Liver (tissue), 9 donors: Measurements from ENCODE around the gene HCK. TPM values are rescaled to one million over a fixed set of nuclear protein-coding genes. Genes with fewer than 3 reads are reported as not detected.

Experiments
- DNase-seq: peaks from one replicate; pipeline ENCODE4 v3.0.0-alpha.2; 2017; ENCODE audit warnings: low spot score
- H3K27ac ChIP-seq, 2 donors: one replicate each; pipeline ENCODE4 v1.7.0; 2013; ENCODE audit warnings: inconsistent platforms in 2 of 2, low read length in 2 of 2, control low read depth in 1 of 2, low read depth in 1 of 2, mild to moderate bottlenecking in 1 of 2
- H3K27me3 ChIP-seq, 4 donors: one replicate each; pipeline versions ENCODE4 v1.6.1 to v1.7.0; 2013; ENCODE audit warnings: low read length in 3 of 4, inconsistent platforms in 1 of 4, mild to moderate bottlenecking in 1 of 4, moderate library complexity in 1 of 4; ENCODE audit not compliant: control insufficient read depth in 4 of 4, insufficient read depth in 4 of 4
- H3K36me3 ChIP-seq, 4 donors: one replicate each; pipeline versions ENCODE4 v1.6.1 to v1.7.0; 2013; ENCODE audit warnings: low read length in 3 of 4, mild to moderate bottlenecking in 3 of 4, low read depth in 1 of 4, moderate library complexity in 1 of 4; ENCODE audit not compliant: control insufficient read depth in 4 of 4, insufficient read depth in 3 of 4
- H3K4me1 ChIP-seq, 4 donors: one replicate each; pipeline versions ENCODE4 v1.6.1 to v1.7.0; 2013; ENCODE audit warnings: low read length in 3 of 4, mild to moderate bottlenecking in 3 of 4, moderate library complexity in 1 of 4; ENCODE audit not compliant: control insufficient read depth in 4 of 4, insufficient read depth in 4 of 4
- H3K4me3 ChIP-seq, 3 donors: one replicate each; pipeline versions ENCODE4 v1.6.1 to v1.7.0; 2013; ENCODE audit warnings: low read length in 3 of 3, control low read depth in 1 of 3, low read depth in 1 of 3, mild to moderate bottlenecking in 1 of 3
- H3K9ac ChIP-seq, 2 donors: one replicate each; pipeline ENCODE4 v1.7.0; 2013; ENCODE audit warnings: low read length in 2 of 2, mild to moderate bottlenecking in 2 of 2, moderate library complexity in 2 of 2, control low read depth in 1 of 2, low read depth in 1 of 2
- H3K9me3 ChIP-seq, 4 donors: one replicate each; pipeline versions ENCODE4 v1.6.1 to v1.7.0; 2013; ENCODE audit warnings: low read length in 3 of 4; ENCODE audit not compliant: control insufficient read depth in 4 of 4
- ATF3 ChIP-seq: IDR thresholded peaks from 2 replicates; pipeline ENCODE4 v1.6.1; 2016; ENCODE audit warnings: antibody characterized with exemption
- CTCF ChIP-seq: fragments of 150-350 bp; IDR thresholded peaks from 2 replicates; pipeline ENCODE4 v1.5.1; 2017; ENCODE audit warnings: improper control_type of control experiment, low read depth, low read length; ENCODE audit not compliant: missing input control
- EGR1 ChIP-seq, 2 donors: IDR thresholded peaks; 2 replicates each; pipeline ENCODE4 v1.6.1; 2016 to 2018; ENCODE audit warnings: antibody characterized with exemption in 2 of 2, low read depth in 2 of 2
- FOXA1 ChIP-seq: IDR thresholded peaks from 2 replicates; pipeline ENCODE4 v1.6.1; 2016; ENCODE audit warnings: antibody characterized with exemption
- FOXA2 ChIP-seq: IDR thresholded peaks from 2 replicates; pipeline ENCODE4 v1.6.1; 2016; ENCODE audit warnings: antibody characterized with exemption
- GABPA ChIP-seq, 2 donors: IDR thresholded peaks in 1 of 2; conservative IDR thresholded peaks in 1 of 2; 2 replicates each; pipeline ENCODE4 v1.6.1; 2016; ENCODE audit warnings: antibody characterized with exemption in 2 of 2, mild to moderate bottlenecking in 1 of 2, moderate library complexity in 1 of 2
- HNF4A ChIP-seq, 2 donors: conservative IDR thresholded peaks; 2 replicates each; pipeline ENCODE4 v1.6.1; 2016; ENCODE audit warnings: antibody characterized with exemption in 2 of 2, mild to moderate bottlenecking in 2 of 2
- HNF4G ChIP-seq: IDR thresholded peaks from 2 replicates; pipeline ENCODE4 v1.6.1; 2016; ENCODE audit warnings: antibody characterized with exemption
- JUND ChIP-seq, 2 donors: IDR thresholded peaks; 2 replicates each; pipeline ENCODE4 v1.6.1; 2016; ENCODE audit warnings: antibody characterized with exemption in 2 of 2
- MAX ChIP-seq: IDR thresholded peaks from 2 replicates; pipeline ENCODE4 v1.6.1; 2016; ENCODE audit warnings: antibody characterized with exemption
- NR2F2 ChIP-seq: IDR thresholded peaks from 2 replicates; pipeline ENCODE4 v1.6.1; 2016; ENCODE audit warnings: antibody characterized with exemption
- RAD21 ChIP-seq, 2 donors: IDR thresholded peaks; 2 replicates each; pipeline ENCODE4 v1.6.1; 2016; ENCODE audit warnings: antibody characterized with exemption in 2 of 2, mild to moderate bottlenecking in 2 of 2
- REST ChIP-seq: IDR thresholded peaks from 2 replicates; pipeline ENCODE4 v1.6.1; 2016; ENCODE audit warnings: antibody characterized with exemption, mild to moderate bottlenecking
- RXRA ChIP-seq, 2 donors: IDR thresholded peaks; 2 replicates each; pipeline ENCODE4 v1.6.1; 2017 to 2018; ENCODE audit warnings: antibody characterized with exemption in 2 of 2, mild to moderate bottlenecking in 1 of 2
- SP1 ChIP-seq: IDR thresholded peaks from 2 replicates; pipeline ENCODE4 v1.6.1; 2018; ENCODE audit warnings: antibody characterized with exemption, mild to moderate bottlenecking
- TAF1 ChIP-seq: conservative IDR thresholded peaks from 2 replicates; pipeline ENCODE4 v1.6.1; 2016; ENCODE audit warnings: antibody characterized with exemption, mild to moderate bottlenecking
- YY1 ChIP-seq: IDR thresholded peaks from 2 replicates; pipeline ENCODE4 v1.6.1; 2016; ENCODE audit warnings: antibody characterized with exemption, mild to moderate bottlenecking
- ZBTB33 ChIP-seq: IDR thresholded peaks from 2 replicates; pipeline ENCODE4 v1.6.1; 2016; ENCODE audit warnings: antibody characterized with exemption
- WGBS: extraction: QIAGEN DNeasy Blood & Tissue Kit; methylation state at CpG from one replicate; pipeline ENCODE4 v1.1.7; 2013; 5-methylcytosine and 5-hydroxymethylcytosine counted together
- polyA plus RNA-seq, 2 donors: library from polyadenylated mRNA; stranded (reverse) in 1 of 2; unstranded in 1 of 2; fragments of 200-250 nt in 1 of 2; fragments of >200 nt in 1 of 2; fragmentation: Nextera tagmentation in 1 of 2; extraction: Ambion mirVana in 1 of 2; gene quantifications; one replicate each; pipeline versions ENCODE4 v1.2.1 to v1.2.3, GENCODE V29; 2013 to 2015
- total RNA-seq, 2 donors: library from RNA; depleted of rRNA; stranded (reverse); fragments of >200 nt; gene quantifications; one replicate each; pipeline ENCODE4 v1.2.3, GENCODE V29; 2014
- donor health status: healthy.
- donor health status: healthy.
- donor health status: healthy.
- donor health status: healthy.
- donor health status: healthy.

HCK gene
- total and polyA plus RNA-seq, 4 donors = 1.8 to 20.6 (median 10.2) TPM

- no peaks in the 10 kb centered on the region for H3K27me3 ChIP-seq
- H3K36me3 ChIP-seq = peaks cover 0 to 4% (median 0%) of the 10 kb centered on the region in 4 donors
- no peaks in the 10 kb centered on the region for H3K9me3 ChIP-seq
- WGBS = 98% methylated on average over 5 of the region's 5 CpGs
- no peak overlapping the region for H3K9ac ChIP-seq
- peaks cover 0 to 9% (median 8%) of the 10 kb centered on the region in 4 donors for H3K4me1 ChIP-seq
- H3K27ac ChIP-seq = no peak overlapping the region
- no peak for TF ChIP-seq JUND (IDR thresholded peaks at IDR 0.05)
- TF ChIP-seq RXRA (IDR thresholded peaks at IDR 0.05) = no peak
- no peak for TF ChIP-seq NR2F2
- no peak for TF ChIP-seq GABPA (IDR thresholded peaks at IDR 0.05 in 1 of 2, conservative IDR thresholded peaks at IDR 0.05 in 1 of 2)
- no peak for TF ChIP-seq EGR1 (IDR thresholded peaks at IDR 0.05; ENCODE audit: low read depth in 2 of 2)
- no peak for TF ChIP-seq MAX
- TF ChIP-seq SP1 = no peak
- TF ChIP-seq HNF4A (conservative IDR thresholded peaks at IDR 0.05) = no peak
- TF ChIP-seq HNF4G = no peak
- no peak for TF ChIP-seq FOXA1
- TF ChIP-seq FOXA2 = no peak
- TF ChIP-seq RAD21 (IDR thresholded peaks at IDR 0.05) = no peak
- TF ChIP-seq REST = no peak
- no peak for TF ChIP-seq TAF1
- TF ChIP-seq ATF3 = no peak
- no peak for DNase-seq
- H3K4me3 ChIP-seq = no peak overlapping the region
These were observed 73.5 kb downstream of the HCK start for GRCh38 chr20:32125506-32125905.

GRCh38 chr20:32126919-32127318, 74.9 kb downstream of the HCK start:
- no peaks in the 10 kb centered on the region for H3K27me3 ChIP-seq
- peaks cover 0 to 4% (median 0%) of the 10 kb centered on the region in 4 donors for H3K36me3 ChIP-seq
- H3K9ac ChIP-seq = no peak overlapping the region
- peaks cover 0 to 12% (median 8%) of the 10 kb centered on the region in 4 donors for H3K4me1 ChIP-seq
- TF ChIP-seq JUND (IDR thresholded peaks at IDR 0.05) (no peak), REST (no peak), TAF1 (no peak), HNF4G (no peak), ZBTB33 (no peak), MAX (no peak), FOXA1 (no peak), EGR1 (IDR thresholded peaks at IDR 0.05; ENCODE audit: low read depth in 2 of 2) (no peak), CTCF (no peak), GABPA (IDR thresholded peaks at IDR 0.05 in 1 of 2, conservative IDR thresholded peaks at IDR 0.05 in 1 of 2) (no peak), RAD21 (IDR thresholded peaks at IDR 0.05) (no peak), YY1 (no peak), NR2F2 (no peak), RXRA (IDR thresholded peaks at IDR 0.05) (no peak), FOXA2 (no peak), ATF3 (no peak), SP1 (no peak)
- H3K4me3 ChIP-seq = no peak overlapping the region
- DNase-seq = no peak
- H3K9me3 ChIP-seq = no peaks in the 10 kb centered on the region
- no peak overlapping the region for H3K27ac ChIP-seq
- 83% methylated on average over 8 of the region's 8 CpGs for WGBS
